Measurements from ENCODE around the gene NUP107. TPM values are rescaled to one million over a fixed set of nuclear protein-coding genes. Genes with fewer than 3 reads are reported as not detected.

NUP107 gene
- total RNA-seq, 1 experiment from 2014 or later: 99.0 TPM

GRCh38 chr12:68779280-68779679, 92.5 kb downstream of the NUP107 start:
- Histone ChIP-seq H3K9me3 (ENCODE audit: control insufficient read depth in 1 of 2, insufficient read depth in 1 of 2, low read depth in 1 of 2, low read length in 2 of 2) (no peaks in the 10 kb centered on the region), H3K4me1 (ENCODE audit: control insufficient read depth in 1 of 2, insufficient read depth in 2 of 2, low read length in 2 of 2) (no peaks in the 10 kb centered on the region), H3K9ac (ENCODE audit: low read length) (no peak overlapping the region), H3K9me2 (ENCODE audit: insufficient read depth) (no peaks in the 10 kb centered on the region), H3K4me3 (replicated peaks in 1 of 2; ENCODE audit: low read depth in 1 of 2, low read length in 2 of 2) (no peak overlapping the region), H3K27ac (ENCODE audit: low read depth, low read length) (no peak overlapping the region), H4K20me1 (ENCODE audit: insufficient read depth) (no peaks in the 10 kb centered on the region), H2AFZ (ENCODE audit: low read depth, low read length, poor library complexity, severe bottlenecking) (no peak overlapping the region), H3K27me3 (ENCODE audit: insufficient read depth, low read length) (no peaks in the 10 kb centered on the region), H3K36me3 (ENCODE audit: control insufficient read depth in 1 of 2, insufficient read depth in 2 of 2, low read length in 2 of 2) (no peaks in the 10 kb centered on the region), H3K4me2 (ENCODE audit: low read length) (no peak overlapping the region), H3K79me2 (ENCODE audit: insufficient read depth, low read length) (no peaks in the 10 kb centered on the region)
- ATAC-seq: no peak
- no TSS peak for BruUV-seq (replicated peaks)
- TF ChIP-seq, protein P1, sequence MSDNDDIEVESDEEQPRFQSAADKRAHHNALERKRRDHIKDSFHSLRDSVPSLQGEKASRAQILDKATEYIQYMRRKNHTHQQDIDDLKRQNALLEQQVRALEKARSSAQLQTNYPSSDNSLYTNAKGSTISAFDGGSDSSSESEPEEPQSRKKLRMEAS (IDR thresholded peaks at IDR 0.05): no peak
- TF ChIP-seq TCF7L2 (IDR thresholded peaks at IDR 0.05; ENCODE audit: borderline replicate concordance, extremely low read depth, insufficient read depth, insufficient read length) (no peak), EZH2phosphoT487 (IDR thresholded peaks at IDR 0.05; ENCODE audit: borderline replicate concordance) (no peak), YY1 (IDR thresholded peaks at IDR 0.05; ENCODE audit: extremely low read depth, insufficient replicate concordance, low read depth, low read length) (no peak), POLR2AphosphoS5 (IDR thresholded peaks at IDR 0.05; ENCODE audit: low read depth, low read length) (no peak), EZH2 (IDR thresholded peaks at IDR 0.05) (no peak), REST (IDR thresholded peaks at IDR 0.05; ENCODE audit: low read depth) (no peak), CBX3 (IDR thresholded peaks at IDR 0.05; ENCODE audit: low read depth) (no peak)
- intact Hi-C loops (cut with micrococcal nuclease): no loop called here
- RAD21 ChIA-PET (ENCODE audit: low non-redundant PET in 1 of 2, low total read pairs in 2 of 2, uncharacterized antibody in 2 of 2, unreplicated experiment in 2 of 2): no interaction called here
- DNase-seq (ENCODE audit: low read depth, low spot score): no peak
- POLR2A ChIA-PET: no interaction called here
- CTCF ChIA-PET: no interaction called here
